Epithelial cell of prostate (primary cell): ENCODE measurements around the gene TBL1XR1.

ENCODE experiments used
- DNase-seq: peaks from one replicate; pipeline ENCODE4 v3.0.0-alpha.2; 2011; ENCODE audit warnings: low read depth, low spot score
- H3K27ac ChIP-seq: fragments of 450-650 bp; 2 replicates; pipeline ENCODE4 v1.5.1; 2017; ENCODE audit warnings: mild to moderate bottlenecking

The TBL1XR1 gene

GRCh38 chr3:177079684-177080083 is 117.6 kb downstream of the TBL1XR1 start:
- H3K27ac ChIP-seq = no peak overlapping the region
- no peak for DNase-seq

- H3K27ac ChIP-seq = no peak overlapping the region
- no peak for DNase-seq
Measured at GRCh38 chr3:177071496-177072156, 125.7 kb downstream of the TBL1XR1 start.

- no peak overlapping the region for H3K27ac ChIP-seq
- DNase-seq = no peak
Measured at GRCh38 chr3:177069514-177070329, 127.6 kb downstream of the TBL1XR1 start.

GRCh38 chr3:177068967-177069366 is 128.3 kb downstream of the TBL1XR1 start:
- DNase-seq = no peak
- H3K27ac ChIP-seq = no peak overlapping the region

GRCh38 chr3:177066068-177066467 is 131.2 kb downstream of the TBL1XR1 start:
- no peak for DNase-seq
- H3K27ac ChIP-seq = no peak overlapping the region

GRCh38 chr3:177065285-177066033 is 131.8 kb downstream of the TBL1XR1 start:
- no peak for DNase-seq
- no peak overlapping the region for H3K27ac ChIP-seq

- DNase-seq = no peak
- H3K27ac ChIP-seq = no peak overlapping the region
Measured at GRCh38 chr3:177062052-177062732, 135.1 kb downstream of the TBL1XR1 start.

GRCh38 chr3:177061369-177061768 is 135.9 kb downstream of the TBL1XR1 start:
- no peak overlapping the region for H3K27ac ChIP-seq
- DNase-seq = no peak

- no peak for DNase-seq
- H3K27ac ChIP-seq = no peak overlapping the region
Measured at GRCh38 chr3:177060492-177060891, 136.8 kb downstream of the TBL1XR1 start.

GRCh38 chr3:177058648-177059047 is 138.6 kb downstream of the TBL1XR1 start:
- DNase-seq = no peak
- no peak overlapping the region for H3K27ac ChIP-seq

- DNase-seq = no peak
- no peak overlapping the region for H3K27ac ChIP-seq
Measured at GRCh38 chr3:177057768-177058167, 139.5 kb downstream of the TBL1XR1 start.

- no peak overlapping the region for H3K27ac ChIP-seq
- no peak for DNase-seq
Measured at GRCh38 chr3:177056927-177057326, 140.4 kb downstream of the TBL1XR1 start.

- H3K27ac ChIP-seq = no peak overlapping the region
- DNase-seq = no peak
Measured at GRCh38 chr3:177055605-177056571, 141.4 kb downstream of the TBL1XR1 start.

- H3K27ac ChIP-seq = no peak overlapping the region
- DNase-seq = no peak
Measured at GRCh38 chr3:177053107-177053506, 144.2 kb downstream of the TBL1XR1 start.

- no peak for DNase-seq
- H3K27ac ChIP-seq = peak overlapping the region; percentile 39
Measured at GRCh38 chr3:177051411-177051810, 145.9 kb downstream of the TBL1XR1 start.

- no peak for DNase-seq
- H3K27ac ChIP-seq = peak overlapping the region; percentile 39
Measured at GRCh38 chr3:177050501-177051237, 146.6 kb downstream of the TBL1XR1 start.

- DNase-seq = no peak
- no peak overlapping the region for H3K27ac ChIP-seq
Measured at GRCh38 chr3:177045767-177046166, 151.5 kb downstream of the TBL1XR1 start.

- H3K27ac ChIP-seq = no peak overlapping the region
- no peak for DNase-seq
Measured at GRCh38 chr3:177045222-177045621, 152.1 kb downstream of the TBL1XR1 start.
